T-helper 17 cell (primary cell): ENCODE measurements around the gene ZNF672. TPM values are rescaled to one million over a fixed set of nuclear protein-coding genes. Genes with fewer than 3 reads are reported as not detected.

Experiments
- ATAC-seq: fragments of 150-1000 bp; cut with Tn5 transposase; 2 replicates; pipeline ENCODE4 v1.10.0; 2021; ENCODE audit warnings: mild to moderate bottlenecking, moderate library complexity
- DNase-seq, 3 donors: peaks; one replicate each; pipeline versions ENCODE4 v3.0.0 to v3.0.0-alpha.2; 2020 to 2021
- H3K9me3 ChIP-seq: one replicate; pipeline ENCODE4 v1.7.0; 2013; ENCODE audit warnings: low read length, mild to moderate bottlenecking; ENCODE audit not compliant: control insufficient read depth, poor library complexity, severe bottlenecking
- H3K27ac Mint-ChIP-seq: one replicate; pipeline ENCODE4 v1.8.0; 2022; ENCODE audit warnings: mild to moderate bottlenecking, moderate library complexity, mixed read lengths
- H3K27me3 Mint-ChIP-seq: one replicate; pipeline ENCODE4 v1.8.0; 2022; ENCODE audit warnings: mixed read lengths
- H3K36me3 Mint-ChIP-seq: one replicate; pipeline ENCODE4 v1.8.0; 2022; ENCODE audit warnings: low read depth, mixed read lengths
- H3K4me1 Mint-ChIP-seq: one replicate; pipeline ENCODE4 v1.8.0; 2022; ENCODE audit warnings: mild to moderate bottlenecking, mixed read lengths
- H3K4me3 Mint-ChIP-seq: one replicate; pipeline ENCODE4 v1.8.0; 2022; ENCODE audit warnings: mild to moderate bottlenecking, moderate library complexity, mixed read lengths
- total RNA-seq, 4 donors: library from RNA in 2 of 4; stranded (reverse) in 2 of 4; gene quantifications; one replicate each; pipeline ENCODE4 v1.2.3 and lab custom pipeline; 2022 to 2026

The ZNF672 gene
- total RNA-seq, 2 donors from 2014 or later = 23.1 to 28.8 TPM

GRCh38 chr1:248805876-248806275 is 32.1 kb upstream of the ZNF672 start:
- Mint-ChIP-seq H3K4me3 (no peak overlapping the region), H3K36me3 (peaks cover 5% of the 10 kb centered on the region), H3K27me3 (peaks cover 15% of the 10 kb centered on the region), H3K4me1 (peaks cover 16% of the 10 kb centered on the region), H3K27ac (peak overlapping the region; percentile 27)
- no peaks in the 10 kb centered on the region for H3K9me3 ChIP-seq
- no peak for ATAC-seq
- no peak for DNase-seq

GRCh38 chr1:248807067-248807737 is 30.8 kb upstream of the ZNF672 start:
- no peak overlapping the region for H3K27ac Mint-ChIP-seq
- H3K9me3 ChIP-seq = no peaks in the 10 kb centered on the region
- H3K36me3 Mint-ChIP-seq = peaks cover 9% of the 10 kb centered on the region
- H3K27me3 Mint-ChIP-seq = peaks cover 15% of the 10 kb centered on the region
- DNase-seq = peak in 1 of 3 donors; percentile 37
- peak; percentile 78 for ATAC-seq
- H3K4me3 Mint-ChIP-seq = no peak overlapping the region
- H3K4me1 Mint-ChIP-seq = peaks cover 16% of the 10 kb centered on the region

GRCh38 chr1:248808876-248809275 is 29.1 kb upstream of the ZNF672 start:
- ATAC-seq (no peak), DNase-seq (no peak)
- Mint-ChIP-seq H3K27ac (peak overlapping the region; percentile 59), H3K36me3 (peaks cover 9% of the 10 kb centered on the region), H3K27me3 (peaks cover 10% of the 10 kb centered on the region), H3K4me1 (peaks cover 21% of the 10 kb centered on the region), H3K4me3 (no peak overlapping the region)
- H3K9me3 ChIP-seq = no peaks in the 10 kb centered on the region

- H3K9me3 ChIP-seq = no peaks in the 10 kb centered on the region
- Mint-ChIP-seq H3K36me3 (peaks cover 12% of the 10 kb centered on the region), H3K4me1 (peaks cover 17% of the 10 kb centered on the region), H3K4me3 (no peak overlapping the region), H3K27me3 (no peaks in the 10 kb centered on the region), H3K27ac (peak overlapping the region; percentile 59)
- DNase-seq = no peak
- no peak for ATAC-seq
These were observed 27.9 kb upstream of the ZNF672 start for GRCh38 chr1:248810000-248810726.

GRCh38 chr1:248810727-248811513 is 27.1 kb upstream of the ZNF672 start:
- peaks cover 12% of the 10 kb centered on the region for H3K36me3 Mint-ChIP-seq
- ATAC-seq = no peak
- DNase-seq = no peak
- H3K27me3 Mint-ChIP-seq = no peaks in the 10 kb centered on the region
- H3K9me3 ChIP-seq = no peaks in the 10 kb centered on the region
- no peak overlapping the region for H3K4me3 Mint-ChIP-seq
- peak overlapping the region; percentile 59 for H3K27ac Mint-ChIP-seq
- peaks cover 18% of the 10 kb centered on the region for H3K4me1 Mint-ChIP-seq

- Mint-ChIP-seq H3K4me1 (peaks cover 26% of the 10 kb centered on the region), H3K4me3 (no peak overlapping the region), H3K27me3 (no peaks in the 10 kb centered on the region), H3K36me3 (peaks cover 12% of the 10 kb centered on the region), H3K27ac (no peak overlapping the region)
- no peaks in the 10 kb centered on the region for H3K9me3 ChIP-seq
- no peak for DNase-seq
- peak; percentile 21 for ATAC-seq
These were observed 26.2 kb upstream of the ZNF672 start for GRCh38 chr1:248811514-248812490.

- H3K27me3 Mint-ChIP-seq = no peaks in the 10 kb centered on the region
- H3K27ac Mint-ChIP-seq = no peak overlapping the region
- no peak for DNase-seq
- ATAC-seq = no peak
- peaks cover 12% of the 10 kb centered on the region for H3K36me3 Mint-ChIP-seq
- peaks cover 36% of the 10 kb centered on the region for H3K4me1 Mint-ChIP-seq
- no peaks in the 10 kb centered on the region for H3K9me3 ChIP-seq
- H3K4me3 Mint-ChIP-seq = no peak overlapping the region
These were observed 25.1 kb upstream of the ZNF672 start for GRCh38 chr1:248812736-248813425.

- no peaks in the 10 kb centered on the region for H3K9me3 ChIP-seq
- Mint-ChIP-seq H3K36me3 (peaks cover 12% of the 10 kb centered on the region), H3K27ac (peak overlapping the region; percentile 24), H3K4me1 (peaks cover 40% of the 10 kb centered on the region), H3K4me3 (no peak overlapping the region), H3K27me3 (no peaks in the 10 kb centered on the region)
- ATAC-seq = no peak
- DNase-seq = no peak
These were observed 24.5 kb upstream of the ZNF672 start for GRCh38 chr1:248813546-248813945.

- H3K27ac Mint-ChIP-seq = no peak overlapping the region
- ATAC-seq = no peak
- peaks cover 46% of the 10 kb centered on the region for H3K4me1 Mint-ChIP-seq
- H3K9me3 ChIP-seq = no peaks in the 10 kb centered on the region
- DNase-seq = no peak
- H3K36me3 Mint-ChIP-seq = peaks cover 12% of the 10 kb centered on the region
- no peaks in the 10 kb centered on the region for H3K27me3 Mint-ChIP-seq
- H3K4me3 Mint-ChIP-seq = no peak overlapping the region
These were observed 23.7 kb upstream of the ZNF672 start for GRCh38 chr1:248814351-248814750.

- no peak for DNase-seq
- peaks cover 45% of the 10 kb centered on the region for H3K4me1 Mint-ChIP-seq
- peak overlapping the region; percentile 61 for H3K4me3 Mint-ChIP-seq
These were observed 22.5 kb upstream of the ZNF672 start for GRCh38 chr1:248815407-248816034.

GRCh38 chr1:248816042-248816851 is 21.8 kb upstream of the ZNF672 start:
- no peak for ATAC-seq
- no peak for DNase-seq
- no peaks in the 10 kb centered on the region for H3K27me3 Mint-ChIP-seq
- no peaks in the 10 kb centered on the region for H3K9me3 ChIP-seq
- peak overlapping the region; percentile 61 for H3K4me3 Mint-ChIP-seq
- peaks cover 51% of the 10 kb centered on the region for H3K4me1 Mint-ChIP-seq
- H3K36me3 Mint-ChIP-seq = peaks cover 12% of the 10 kb centered on the region
- peak overlapping the region; percentile 91 for H3K27ac Mint-ChIP-seq

More at GRCh38 chr1:248815407-248816034, 22.5 kb upstream of the ZNF672 start:
- no peaks in the 10 kb centered on the region for H3K9me3 ChIP-seq
- Mint-ChIP-seq H3K36me3 (peaks cover 12% of the 10 kb centered on the region), H3K27me3 (no peaks in the 10 kb centered on the region), H3K27ac (peak overlapping the region; percentile 91)
- ATAC-seq = no peak
